ENCODE results near the gene PGBD1. TPM values are rescaled to one million over a fixed set of nuclear protein-coding genes. Genes with fewer than 3 reads are reported as not detected.

The PGBD1 gene
- total RNA-seq (2021): 3.6 and 3.9 TPM in 2 replicates
- Bru-seq, nascent RNA: percentile 56 among the genes with signal in this experiment
- percentile 60 among the genes with signal in this experiment for BruChase-seq, experiment 1, labeled RNA remaining after a 2-hour chase
- BruChase-seq, experiment 2, labeled RNA remaining after a 6-hour chase: percentile 61 among the genes with signal in this experiment
- long read RNA-seq, partial matches to known transcripts: 1 of 4 reads
- long read RNA-seq, other reads (novel, unspliced or antisense): 1 of 4 reads

- Histone ChIP-seq H3K27ac (no peak within 1 kb of the TSS), H3K36me3 (ENCODE audit: low read depth) (no peaks in the 10 kb centered on the region; the same call in 1 of the 2 replicates), H3K9me3 (ENCODE audit: insufficient read depth, low read depth) (no peaks in the 10 kb centered on the region), H2AFZ (peak within 1 kb of the TSS; percentile 98), H4K20me1 (ENCODE audit: insufficient read depth) (no peaks in the 10 kb centered on the region), H3F3A (ENCODE audit: insufficient read depth, low read depth) (no peaks in the 10 kb centered on the region), H3K4me2 (peak within 1 kb of the TSS; percentile 90), H3K4me1 (replicated peaks; ENCODE audit: insufficient read depth) (peaks cover 11% of the 10 kb centered on the region; the same call in 1 of the 2 replicates), H3K4me3 (peak within 1 kb of the TSS; percentile 82), H3K79me2 (ENCODE audit: low read depth) (no peaks in the 10 kb centered on the region), H3K9me2 (ENCODE audit: insufficient read depth) (no peaks in the 10 kb centered on the region), H3K27me3 (ENCODE audit: insufficient read depth, low read depth) (no peaks in the 10 kb centered on the region)
- intact Hi-C loops (cut with micrococcal nuclease; ENCODE audit: unreplicated experiment): no loop called here
- peak; percentile 45 to 78 for DNase-seq
- no TSS peak for BruUV-seq (replicated peaks)
- no peak for TF ChIP-seq CTCF (conservative IDR thresholded peaks at IDR 0.05)
- no peak for TF ChIP-seq EZH2 (IDR thresholded peaks at IDR 0.05; ENCODE audit: low read depth)
- ChIA-PET CTCF (no interaction called here), POLR2A (ENCODE audit: unreplicated experiment) (interaction anchor here (0.5 to 1.2 kb wide), 5 partner anchors 13 to 1781 kb away, joined by 3 to 10 read pairs (median 3); partner anchors contain the start of gene BTN1A1)
These were observed at the start of gene PGBD1 for GRCh38 chr6:28281288-28282064. TSS of gene PGBD1 (plus strand) at chr6:28281572. CDS start at chr6:28283814, 2,242 bp downstream.

- H4K20me1 ChIP-seq (ENCODE audit: insufficient read depth): no peaks in the 10 kb centered on the region
- intact Hi-C loops (cut with micrococcal nuclease; ENCODE audit: unreplicated experiment): no loop called here
These were observed 48.6 kb upstream of the PGBD1 start for GRCh38 chr6:28232785-28233184.

More at GRCh38 chr6:28232785-28233184, 48.6 kb upstream of the PGBD1 start:
- ChIA-PET CTCF (no interaction called here), POLR2A (ENCODE audit: unreplicated experiment) (no interaction called here)
- no TSS peak for BruUV-seq (replicated peaks)
- no peaks in the 10 kb centered on the region for H3K9me3 ChIP-seq (ENCODE audit: insufficient read depth, low read depth)
- H2AFZ ChIP-seq: no peak overlapping the region
- no peaks in the 10 kb centered on the region for H3K9me2 ChIP-seq (ENCODE audit: insufficient read depth)
- H3K27ac ChIP-seq: no peak overlapping the region
- no peaks in the 10 kb centered on the region for H3K79me2 ChIP-seq (ENCODE audit: low read depth)
- no peaks in the 10 kb centered on the region for H3F3A ChIP-seq (ENCODE audit: insufficient read depth, low read depth)
- no peaks in the 10 kb centered on the region for H3K27me3 ChIP-seq (ENCODE audit: insufficient read depth, low read depth)
- H3K36me3 ChIP-seq (ENCODE audit: low read depth): no peaks in the 10 kb centered on the region; the same call in 1 of the 2 replicates
- H3K4me1 ChIP-seq (replicated peaks; ENCODE audit: insufficient read depth): no peaks in the 10 kb centered on the region
- H3K4me3 ChIP-seq: no peak overlapping the region
- no peak for DNase-seq
- TF ChIP-seq CTCF (conservative IDR thresholded peaks at IDR 0.05): no peak
- no peak for TF ChIP-seq EZH2 (IDR thresholded peaks at IDR 0.05; ENCODE audit: low read depth)
- no peak overlapping the region for H3K4me2 ChIP-seq

Data from PC-9 (cell line).